HCT116 (cell line): ENCODE data around the gene H3-3A. TPM values are rescaled to one million over a fixed set of nuclear protein-coding genes. Genes with fewer than 3 reads are reported as not detected.

Source experiments
- ATAC-seq: fragments of 200-7000 bp; cut with Tn5 transposase; 2 replicates; pipeline ENCODE4 v1.9.1; 2020; ENCODE audit warnings: mild to moderate bottlenecking, moderate library complexity
- BruUV-seq: library from RNA; stranded (reverse); fragments of 400-500 nt; replicated peaks from 2 replicates; lab custom pipeline; 2021; lab: Mats Ljungman, UMichigan
- CTCF ChIA-PET: fragments of 300-600 bp; sonication (Branson Sonifier 250); formaldehyde crosslinking; loops from one replicate; lab custom pipeline; 2021; ENCODE audit warnings: antibody characterized with exemption; lab: Charles Lee
- POLR2A ChIA-PET: fragments of 300-600, 350-600 bp; sonication (Branson Sonifier 250); formaldehyde crosslinking; loops from one replicate; lab custom pipeline; 2021; ENCODE audit warnings: antibody characterized with exemption; lab: Charles Lee
- RAD21 ChIA-PET, 2 experiments: fragments of 300-600 bp; sonication (Branson Sonifier 250); formaldehyde crosslinking; loops; one replicate each; lab custom pipeline; 2023; ENCODE audit warnings: low total read pairs in 2 of 2; ENCODE audit not compliant: uncharacterized antibody in 2 of 2, unreplicated experiment in 2 of 2, low non-redundant PET in 1 of 2; lab: Charles Lee
- DNase-seq: peaks from one replicate; pipeline ENCODE4 v3.0.0-alpha.2; 2010; ENCODE audit warnings: low read depth, low spot score
- H2AFZ ChIP-seq: fragments of 200-600 bp; shearing (Covaris generic), sonication (generic); 2 replicates; pipeline ENCODE4 v1.6.1; 2017; ENCODE audit warnings: low read depth, mixed run types, mixed read lengths, antibody characterized with exemption, low read length; ENCODE audit not compliant: poor library complexity, severe bottlenecking
- H3K27ac ChIP-seq: 2 replicates; pipeline ENCODE4 v1.5.1; 2012; ENCODE audit warnings: low read depth, low read length
- H3K27me3 ChIP-seq: fragments of 200-600 bp; sonication (generic); 2 replicates; pipeline ENCODE4 v1.6.1; 2016; ENCODE audit warnings: mixed run types, low read length, mixed read lengths; ENCODE audit not compliant: insufficient read depth
- H3K36me3 ChIP-seq, 2 experiments: fragments of 200-500 bp in 1 of 2; fragments of 200-600 bp in 1 of 2; sonication (Bioruptor generic) in 1 of 2; sonication (generic) in 1 of 2; 2 replicates each; pipeline versions ENCODE4 v1.5.1 to v1.6.1; 2014 to 2016; ENCODE audit warnings: low read length in 2 of 2, inconsistent platforms in 1 of 2, mixed read lengths in 1 of 2, mixed run types in 1 of 2; ENCODE audit not compliant: insufficient read depth in 2 of 2, control insufficient read depth in 1 of 2
- H3K4me1 ChIP-seq, 2 experiments: fragments of 200-600 bp in 1 of 2; sonication (generic) in 1 of 2; 2 replicates each; pipeline versions ENCODE4 v1.5.1 to v1.6.1; 2012 to 2017; ENCODE audit warnings: low read length in 2 of 2, inconsistent platforms in 1 of 2, mild to moderate bottlenecking in 1 of 2, mixed read lengths in 1 of 2, mixed run types in 1 of 2, moderate library complexity in 1 of 2; ENCODE audit not compliant: insufficient read depth in 2 of 2, control insufficient read depth in 1 of 2
- H3K4me2 ChIP-seq: fragments of 200-600 bp; sonication (generic); 2 replicates; pipeline ENCODE4 v1.6.1; 2017; ENCODE audit warnings: mixed run types, low read length, mixed read lengths
- H3K4me3 ChIP-seq, 2 experiments: fragments of 200-600 bp in 1 of 2; sonication (generic) in 1 of 2; replicated peaks in 1 of 2; 2 replicates each; pipeline ENCODE4 v1.5.1; 2011 to 2016; ENCODE audit warnings: low read length in 2 of 2, control low read depth in 1 of 2, low read depth in 1 of 2, mild to moderate bottlenecking in 1 of 2, mixed read lengths in 1 of 2, mixed run types in 1 of 2
- H3K79me2 ChIP-seq: fragments of 200-600 bp; sonication (generic); 2 replicates; pipeline ENCODE4 v1.6.1; 2017; ENCODE audit warnings: mild to moderate bottlenecking, mixed run types, low read length, moderate library complexity, mixed read lengths; ENCODE audit not compliant: insufficient read depth
- H3K9ac ChIP-seq: fragments of 200-600 bp; sonication (generic); 2 replicates; pipeline ENCODE4 v1.6.1; 2016; ENCODE audit warnings: low read length, mixed read lengths
- H3K9me2 ChIP-seq: fragments of 200-600 bp; sonication (generic), shearing (Covaris generic); 2 replicates; pipeline ENCODE4 v1.6.1; 2017; ENCODE audit warnings: mixed run types, mild to moderate bottlenecking, moderate library complexity; ENCODE audit not compliant: insufficient read depth
- H3K9me3 ChIP-seq, 2 experiments: fragments of 200-500 bp in 1 of 2; fragments of 200-600 bp in 1 of 2; sonication (Bioruptor generic) in 1 of 2; sonication (generic) in 1 of 2; 2 replicates each; pipeline ENCODE4 v1.6.1; 2014 to 2017; ENCODE audit warnings: low read length in 2 of 2, mixed read lengths in 2 of 2, inconsistent platforms in 1 of 2, low read depth in 1 of 2, mild to moderate bottlenecking in 1 of 2, mixed run types in 1 of 2, moderate library complexity in 1 of 2; ENCODE audit not compliant: control insufficient read depth in 1 of 2, insufficient read depth in 1 of 2
- H4K20me1 ChIP-seq: fragments of 200-600 bp; sonication (generic), shearing (Covaris generic); 2 replicates; pipeline ENCODE4 v1.6.1; 2017; ENCODE audit warnings: mixed run types, mild to moderate bottlenecking, moderate library complexity; ENCODE audit not compliant: insufficient read depth
- EGR1 ChIP-seq: IDR thresholded peaks from 2 replicates; pipeline ENCODE4 v1.6.1; 2012; ENCODE audit warnings: low read depth
- EZH2phosphoT487 ChIP-seq: fragments of 200-600 bp; IDR thresholded peaks from 2 replicates; pipeline ENCODE4 v1.6.1; 2018; ENCODE audit warnings: antibody characterized with exemption, borderline replicate concordance
- FOSL1 ChIP-seq: IDR thresholded peaks from 2 replicates; pipeline ENCODE4 v1.6.1; 2012; ENCODE audit warnings: low read depth
- POLR2A ChIP-seq: IDR thresholded peaks from 2 replicates; pipeline ENCODE4 v1.7.0; 2011; ENCODE audit warnings: borderline replicate concordance; ENCODE audit not compliant: insufficient read depth, insufficient read length; ENCODE audit errors: extremely low read depth
- RAD21 ChIP-seq: IDR thresholded peaks from 2 replicates; pipeline ENCODE4 v1.6.1; 2012; ENCODE audit warnings: low read depth, mild to moderate bottlenecking
- SP1 ChIP-seq: IDR thresholded peaks from 2 replicates; pipeline ENCODE4 v1.6.1; 2012; ENCODE audit warnings: low read depth
- SRF ChIP-seq: IDR thresholded peaks from 2 replicates; pipeline ENCODE4 v1.6.1; 2012; ENCODE audit warnings: low read depth
- TCF7L2 ChIP-seq: IDR thresholded peaks from 2 replicates; pipeline ENCODE4 v1.7.0; 2011; ENCODE audit warnings: borderline replicate concordance, inconsistent platforms; ENCODE audit not compliant: insufficient read depth, insufficient read length; ENCODE audit errors: extremely low read depth
- YY1 ChIP-seq: IDR thresholded peaks from 2 replicates; pipeline ENCODE4 v1.6.1; 2011; ENCODE audit warnings: low read length, low read depth, moderate library complexity, mild to moderate bottlenecking; ENCODE audit not compliant: insufficient replicate concordance; ENCODE audit errors: extremely low read depth
- ZNF274 ChIP-seq: fragments of 200-500 bp; sonication (Bioruptor generic); IDR thresholded peaks from 2 replicates; pipeline ENCODE4 v1.6.1; 2014; ENCODE audit warnings: mild to moderate bottlenecking, low read depth, low read length, inconsistent platforms
- intact Hi-C: fragments of 100-400 bp; cut with micrococcal nuclease; formaldehyde crosslinking; loops from 2 replicates; pipeline ENCODE4 v1.10.0; 2022
- total RNA-seq: library from RNA; stranded (reverse); gene quantifications from one replicate; pipeline ENCODE4 v1.2.1, GENCODE V29; 2021; ENCODE audit not compliant: unreplicated experiment
- TF ChIP-seq, protein P1 (sequence below): IDR thresholded peaks from 2 replicates; pipeline ENCODE4 v1.6.1; 2012
- TF ChIP-seq, protein P2 (sequence below): IDR thresholded peaks from 2 replicates; pipeline ENCODE4 v1.6.1; 2012
- TF ChIP-seq, protein P3 (sequence below), 3 experiments: fragments of 200-600 bp in 1 of 3; sonication (generic) in 1 of 3; IDR thresholded peaks in 2 of 3; conservative IDR thresholded peaks in 1 of 3; 2 replicates each; pipeline ENCODE4 v1.5.1; 2012 to 2017; ENCODE audit warnings: low read depth in 2 of 3, low read length in 2 of 3, antibody characterized with exemption in 1 of 3, borderline replicate concordance in 1 of 3, control low read depth in 1 of 3, mild to moderate bottlenecking in 1 of 3, mixed read lengths in 1 of 3, mixed run types in 1 of 3, moderate library complexity in 1 of 3; ENCODE audit not compliant: insufficient read depth in 1 of 3
- TF ChIP-seq, protein P4 (sequence below): IDR thresholded peaks from 2 replicates; pipeline ENCODE4 v1.6.1; 2012; ENCODE audit warnings: low read depth

The H3-3A gene
- total RNA-seq, 1 experiment from 2014 or later, result 386 TPM

DNA sequence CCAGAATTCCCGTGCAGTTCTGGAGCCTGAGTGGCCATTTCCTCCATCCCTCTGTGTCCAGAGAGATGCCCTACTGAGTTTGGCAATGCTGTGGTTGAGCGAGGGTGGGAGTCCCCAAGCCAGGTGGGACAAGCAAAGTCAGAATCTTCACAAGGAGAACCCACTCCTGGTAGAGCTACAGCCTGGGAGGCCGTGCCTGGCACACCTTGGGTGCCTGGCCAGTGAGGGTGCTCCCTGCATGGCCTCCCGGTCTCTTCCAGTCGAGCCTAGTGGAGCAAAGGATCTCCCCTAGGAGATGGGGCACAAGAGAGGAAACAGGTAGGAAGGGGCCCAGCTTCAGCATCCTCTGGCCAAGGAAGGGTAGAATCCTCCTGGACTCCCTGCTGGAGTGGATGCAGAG is 57.9 kb downstream of the H3-3A start:
- DNase-seq (no peak), ATAC-seq (no peak)
- H3K27ac ChIP-seq, result no peak overlapping the region
- ChIA-PET POLR2A (interaction anchor here (1.0 kb wide), 1 partner anchor 55 kb away, joined by 3 read pairs; no protein-coding TSS in a partner anchor), CTCF (interaction anchor here (1.0 to 3.1 kb wide), 5 partner anchors 9 to 81 kb away, joined by 3 to 21 read pairs (median 4); partner anchors contain the start of gene H3-3A), RAD21 (interaction anchor here in 1 of 2 experiments (1.2 kb wide), 1 partner anchor 9 kb away, joined by 4 read pairs; no protein-coding TSS in a partner anchor)
- no peak overlapping the region for H3K9ac ChIP-seq
- TF ChIP-seq YY1, result no peak
- TF ChIP-seq, protein P1, sequence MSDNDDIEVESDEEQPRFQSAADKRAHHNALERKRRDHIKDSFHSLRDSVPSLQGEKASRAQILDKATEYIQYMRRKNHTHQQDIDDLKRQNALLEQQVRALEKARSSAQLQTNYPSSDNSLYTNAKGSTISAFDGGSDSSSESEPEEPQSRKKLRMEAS, result no peak
- TF ChIP-seq, protein P2, sequence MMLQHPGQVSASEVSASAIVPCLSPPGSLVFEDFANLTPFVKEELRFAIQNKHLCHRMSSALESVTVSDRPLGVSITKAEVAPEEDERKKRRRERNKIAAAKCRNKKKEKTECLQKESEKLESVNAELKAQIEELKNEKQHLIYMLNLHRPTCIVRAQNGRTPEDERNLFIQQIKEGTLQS, result no peak
- TF ChIP-seq SRF, result no peak
- TF ChIP-seq RAD21, result no peak
- TF ChIP-seq ZNF274, result no peak
- TF ChIP-seq SP1, result no peak
- TF ChIP-seq POLR2A, result no peak
- TF ChIP-seq FOSL1, result no peak
- no peak for TF ChIP-seq EZH2phosphoT487
- TF ChIP-seq, protein P3, sequence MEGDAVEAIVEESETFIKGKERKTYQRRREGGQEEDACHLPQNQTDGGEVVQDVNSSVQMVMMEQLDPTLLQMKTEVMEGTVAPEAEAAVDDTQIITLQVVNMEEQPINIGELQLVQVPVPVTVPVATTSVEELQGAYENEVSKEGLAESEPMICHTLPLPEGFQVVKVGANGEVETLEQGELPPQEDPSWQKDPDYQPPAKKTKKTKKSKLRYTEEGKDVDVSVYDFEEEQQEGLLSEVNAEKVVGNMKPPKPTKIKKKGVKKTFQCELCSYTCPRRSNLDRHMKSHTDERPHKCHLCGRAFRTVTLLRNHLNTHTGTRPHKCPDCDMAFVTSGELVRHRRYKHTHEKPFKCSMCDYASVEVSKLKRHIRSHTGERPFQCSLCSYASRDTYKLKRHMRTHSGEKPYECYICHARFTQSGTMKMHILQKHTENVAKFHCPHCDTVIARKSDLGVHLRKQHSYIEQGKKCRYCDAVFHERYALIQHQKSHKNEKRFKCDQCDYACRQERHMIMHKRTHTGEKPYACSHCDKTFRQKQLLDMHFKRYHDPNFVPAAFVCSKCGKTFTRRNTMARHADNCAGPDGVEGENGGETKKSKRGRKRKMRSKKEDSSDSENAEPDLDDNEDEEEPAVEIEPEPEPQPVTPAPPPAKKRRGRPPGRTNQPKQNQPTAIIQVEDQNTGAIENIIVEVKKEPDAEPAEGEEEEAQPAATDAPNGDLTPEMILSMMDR (IDR thresholded peaks at IDR 0.05 in 2 of 3, conservative IDR thresholded peaks at IDR 0.05 in 1 of 3; ENCODE audit: borderline replicate concordance in 1 of 3, insufficient read depth in 1 of 3, low read depth in 2 of 3, low read length in 2 of 3), result no peak
- TF ChIP-seq EGR1, result no peak
- TF ChIP-seq, protein P4, sequence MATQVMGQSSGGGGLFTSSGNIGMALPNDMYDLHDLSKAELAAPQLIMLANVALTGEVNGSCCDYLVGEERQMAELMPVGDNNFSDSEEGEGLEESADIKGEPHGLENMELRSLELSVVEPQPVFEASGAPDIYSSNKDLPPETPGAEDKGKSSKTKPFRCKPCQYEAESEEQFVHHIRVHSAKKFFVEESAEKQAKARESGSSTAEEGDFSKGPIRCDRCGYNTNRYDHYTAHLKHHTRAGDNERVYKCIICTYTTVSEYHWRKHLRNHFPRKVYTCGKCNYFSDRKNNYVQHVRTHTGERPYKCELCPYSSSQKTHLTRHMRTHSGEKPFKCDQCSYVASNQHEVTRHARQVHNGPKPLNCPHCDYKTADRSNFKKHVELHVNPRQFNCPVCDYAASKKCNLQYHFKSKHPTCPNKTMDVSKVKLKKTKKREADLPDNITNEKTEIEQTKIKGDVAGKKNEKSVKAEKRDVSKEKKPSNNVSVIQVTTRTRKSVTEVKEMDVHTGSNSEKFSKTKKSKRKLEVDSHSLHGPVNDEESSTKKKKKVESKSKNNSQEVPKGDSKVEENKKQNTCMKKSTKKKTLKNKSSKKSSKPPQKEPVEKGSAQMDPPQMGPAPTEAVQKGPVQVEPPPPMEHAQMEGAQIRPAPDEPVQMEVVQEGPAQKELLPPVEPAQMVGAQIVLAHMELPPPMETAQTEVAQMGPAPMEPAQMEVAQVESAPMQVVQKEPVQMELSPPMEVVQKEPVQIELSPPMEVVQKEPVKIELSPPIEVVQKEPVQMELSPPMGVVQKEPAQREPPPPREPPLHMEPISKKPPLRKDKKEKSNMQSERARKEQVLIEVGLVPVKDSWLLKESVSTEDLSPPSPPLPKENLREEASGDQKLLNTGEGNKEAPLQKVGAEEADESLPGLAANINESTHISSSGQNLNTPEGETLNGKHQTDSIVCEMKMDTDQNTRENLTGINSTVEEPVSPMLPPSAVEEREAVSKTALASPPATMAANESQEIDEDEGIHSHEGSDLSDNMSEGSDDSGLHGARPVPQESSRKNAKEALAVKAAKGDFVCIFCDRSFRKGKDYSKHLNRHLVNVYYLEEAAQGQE, result no peak
- no peak for TF ChIP-seq TCF7L2
- peaks cover 26 to 38% of the 10 kb centered on the region in 2 experiments for H3K4me1 ChIP-seq
- H3K4me3 ChIP-seq, result no peak overlapping the region
- no peaks in the 10 kb centered on the region for H4K20me1 ChIP-seq
- no peaks in the 10 kb centered on the region for H3K9me3 ChIP-seq
- no peak overlapping the region for H3K4me2 ChIP-seq
- H3K9me2 ChIP-seq, result no peaks in the 10 kb centered on the region
- H3K36me3 ChIP-seq, result no peaks in the 10 kb centered on the region
- no TSS peak for BruUV-seq
- H3K27me3 ChIP-seq, result no peaks in the 10 kb centered on the region
- H2AFZ ChIP-seq, result no peak overlapping the region
- intact Hi-C loops, result no loop called here
- H3K79me2 ChIP-seq, result no peaks in the 10 kb centered on the region
